Measurements from ENCODE around the gene OLIG2.
A peak's percentile ranks its signal among the peaks of the same experiment; 100 is the strongest.

The OLIG2 gene

DNA sequence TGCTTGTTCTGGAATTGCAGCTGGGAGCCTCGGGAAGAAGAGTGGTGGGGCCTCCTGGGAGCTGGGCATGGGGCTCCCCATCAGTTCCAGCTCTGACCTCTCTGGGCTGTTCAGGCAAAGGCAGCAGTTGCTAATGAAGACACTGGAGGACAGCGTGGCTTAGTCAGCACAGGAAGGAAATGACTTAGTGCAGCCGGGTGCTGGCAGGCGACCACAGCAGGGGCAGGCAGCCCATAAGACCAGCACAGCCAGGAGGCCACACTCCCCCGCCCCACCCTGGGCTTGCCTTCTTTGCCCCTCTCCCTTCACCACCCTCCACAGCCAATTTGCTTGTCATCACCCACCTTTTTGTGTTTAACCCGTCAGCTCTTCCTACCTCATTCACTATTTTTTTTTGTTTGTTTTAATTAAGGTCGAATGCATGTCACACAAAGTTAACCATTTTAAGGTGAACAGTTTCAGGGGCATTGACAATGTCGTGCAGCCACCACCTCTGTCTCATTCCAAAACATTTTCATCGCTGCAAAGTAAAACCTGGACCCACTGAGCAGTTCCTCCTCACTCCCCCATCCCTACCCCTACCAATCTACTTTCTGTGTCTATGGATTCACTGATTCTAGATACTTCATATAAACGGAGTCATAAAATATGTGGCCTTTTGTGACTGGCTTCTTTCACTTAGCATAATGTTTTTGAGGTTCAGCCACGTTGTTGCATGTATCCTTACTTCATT, 10.9 kb downstream of the OLIG2 start:
- TF ChIP-seq POLR2AphosphoS5 (IDR thresholded peaks at IDR 0.05; ENCODE audit: low read depth, low read length): no peak
- TF ChIP-seq POLR2A (IDR thresholded peaks at IDR 0.05; ENCODE audit: low read depth, low read length): no peak
- TF ChIP-seq TAF1 (IDR thresholded peaks at IDR 0.05; ENCODE audit: borderline replicate concordance, low read depth, low read length): no peak
- DNase-seq (ENCODE audit: insufficient read length) (no peak), FAIRE-seq (peak; percentile 36)

DNA sequence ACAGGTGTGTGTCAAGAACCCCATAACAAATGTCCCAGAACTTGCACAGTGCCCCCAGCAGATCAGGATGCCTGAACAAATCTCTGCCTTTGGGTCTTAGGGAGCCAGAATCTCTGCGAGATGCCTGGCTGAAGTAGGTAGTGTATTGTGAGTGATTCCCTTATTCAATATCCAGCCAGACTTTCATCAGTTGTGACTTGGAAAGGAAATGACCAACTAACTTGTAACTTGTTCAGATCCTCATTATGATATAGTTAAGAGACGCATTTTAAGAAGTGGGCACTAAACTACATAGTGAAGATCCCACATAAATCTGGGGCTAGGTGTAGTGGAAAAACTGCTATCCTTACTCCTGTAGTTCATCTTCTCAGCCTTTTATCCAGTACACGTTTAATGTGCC, 11.8 kb downstream of the OLIG2 start:
- peak; percentile 5 for FAIRE-seq

DNA sequence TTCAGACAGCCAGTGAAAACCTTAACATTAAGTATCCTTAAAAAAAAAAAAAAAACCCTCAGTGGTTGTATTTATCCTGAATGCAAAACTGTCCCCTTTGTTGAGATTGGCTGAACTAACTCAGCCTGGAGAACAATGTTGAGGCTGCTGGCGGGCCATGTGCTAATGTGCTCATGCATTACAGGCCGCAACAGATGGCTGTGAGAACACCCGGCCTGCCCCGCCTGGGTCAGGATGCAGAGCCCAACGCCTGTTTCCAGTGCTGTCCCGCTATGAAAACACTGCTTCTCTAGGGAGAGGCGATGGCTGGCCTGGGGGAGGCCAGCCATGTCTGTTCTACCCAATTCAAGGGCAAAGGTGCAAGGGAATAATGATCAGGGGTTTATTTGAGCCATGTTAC, 13.8 kb downstream of the OLIG2 start:
- DNase-seq (ENCODE audit: insufficient read length) (no peak), FAIRE-seq (no peak)
- no peak for TF ChIP-seq TAF1 (IDR thresholded peaks at IDR 0.05; ENCODE audit: borderline replicate concordance, low read depth, low read length)
- no peak for TF ChIP-seq POLR2AphosphoS5 (IDR thresholded peaks at IDR 0.05; ENCODE audit: low read depth, low read length)
- no peak for TF ChIP-seq POLR2A (IDR thresholded peaks at IDR 0.05; ENCODE audit: low read depth, low read length)

More for the DNA sequence above, 11.8 kb downstream of the OLIG2 start:
- no peak for DNase-seq (ENCODE audit: insufficient read length)
- TF ChIP-seq POLR2AphosphoS5 (IDR thresholded peaks at IDR 0.05; ENCODE audit: low read depth, low read length): no peak
- no peak for TF ChIP-seq POLR2A (IDR thresholded peaks at IDR 0.05; ENCODE audit: low read depth, low read length)
- TF ChIP-seq TAF1 (IDR thresholded peaks at IDR 0.05; ENCODE audit: borderline replicate concordance, low read depth, low read length): no peak

DNA sequence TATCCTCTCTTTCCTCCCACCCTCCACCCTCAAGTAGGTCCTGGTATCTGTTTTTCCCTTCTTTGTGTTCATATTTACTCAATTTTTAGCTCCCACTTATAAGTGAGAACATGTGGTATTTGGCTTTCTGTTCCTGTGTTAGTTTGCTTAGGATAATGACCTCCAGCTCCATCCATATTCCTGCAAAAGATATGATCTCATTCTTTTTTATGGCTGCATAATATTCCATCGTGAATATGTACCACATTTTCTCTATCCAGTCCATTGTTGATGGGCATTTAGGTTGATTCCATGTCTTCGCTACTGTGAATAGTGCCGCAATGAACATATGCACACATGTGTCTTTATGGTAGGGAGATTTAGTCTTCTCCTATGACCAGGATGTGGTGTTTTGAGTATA, 14.5 kb downstream of the OLIG2 start:
- DNase-seq (ENCODE audit: insufficient read length): no peak
- no peak for FAIRE-seq
- no peak for TF ChIP-seq TAF1 (IDR thresholded peaks at IDR 0.05; ENCODE audit: borderline replicate concordance, low read depth, low read length)
- TF ChIP-seq POLR2A (IDR thresholded peaks at IDR 0.05; ENCODE audit: low read depth, low read length): no peak
- TF ChIP-seq POLR2AphosphoS5 (IDR thresholded peaks at IDR 0.05; ENCODE audit: low read depth, low read length): no peak

DNA sequence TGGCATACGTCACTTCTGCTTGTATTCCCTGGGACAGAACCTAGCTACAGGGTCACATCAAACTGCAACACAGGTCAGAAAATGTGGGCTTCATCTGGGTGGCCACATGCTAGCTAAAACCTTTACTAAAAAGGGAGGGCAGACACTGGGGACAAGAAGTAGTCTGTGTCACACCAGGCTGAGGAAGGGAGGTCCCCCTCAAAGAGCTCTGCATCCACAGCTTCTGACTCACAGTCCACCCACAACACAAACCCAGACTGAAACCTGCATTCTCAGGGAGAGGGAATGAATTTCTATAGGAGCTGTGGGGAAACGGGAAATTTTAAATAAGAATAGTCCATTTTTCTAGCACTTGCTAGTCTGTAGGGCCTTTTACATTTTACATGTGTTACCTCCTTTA, 16.2 kb downstream of the OLIG2 start:
- DNase-seq (ENCODE audit: insufficient read length) (no peak), FAIRE-seq (no peak)
- TF ChIP-seq TAF1 (IDR thresholded peaks at IDR 0.05; ENCODE audit: borderline replicate concordance, low read depth, low read length) (no peak), POLR2A (IDR thresholded peaks at IDR 0.05; ENCODE audit: low read depth, low read length) (no peak), POLR2AphosphoS5 (IDR thresholded peaks at IDR 0.05; ENCODE audit: low read depth, low read length) (no peak)

DNA sequence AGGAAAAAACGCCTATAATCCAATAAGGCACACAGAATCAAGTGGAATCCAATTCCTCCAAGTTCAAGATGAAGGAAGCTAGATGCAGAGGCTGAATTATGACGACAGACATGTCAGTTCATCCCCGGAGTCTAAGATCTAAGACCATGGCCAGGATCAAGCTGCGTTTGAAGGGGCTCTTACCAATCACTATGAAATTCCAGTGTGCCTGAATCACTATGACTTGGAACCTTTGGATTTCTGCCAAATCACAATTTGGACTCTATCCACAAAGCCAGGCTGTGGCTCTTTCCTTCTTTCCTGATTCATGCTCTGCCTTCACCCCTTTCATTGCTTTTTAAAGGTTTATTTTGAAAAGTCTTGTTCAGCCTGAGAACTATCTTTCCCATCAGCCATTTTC, 17.1 kb downstream of the OLIG2 start:
- DNase-seq (ENCODE audit: insufficient read length): no peak
- TF ChIP-seq POLR2AphosphoS5 (IDR thresholded peaks at IDR 0.05; ENCODE audit: low read depth, low read length): no peak
- FAIRE-seq: no peak

DNA sequence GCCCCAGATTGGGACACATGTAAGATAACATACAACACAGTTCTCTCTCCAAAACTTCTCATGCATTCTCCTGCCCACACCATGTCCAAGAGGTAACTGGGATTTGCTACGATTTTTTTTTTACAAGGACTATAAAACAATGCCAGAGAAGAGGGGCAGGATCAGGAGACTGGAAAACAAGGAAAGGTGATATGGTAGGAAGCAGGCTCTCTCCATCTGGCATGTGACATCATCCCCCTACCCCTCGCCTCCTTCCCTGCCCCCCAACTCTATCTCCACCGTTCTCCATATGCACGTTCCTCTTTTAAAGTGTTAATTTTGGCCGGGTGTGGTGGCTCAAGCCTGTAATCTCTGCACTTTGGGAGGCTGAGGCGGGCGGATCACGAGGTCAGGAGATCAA, 20.7 kb downstream of the OLIG2 start:
- DNase-seq (ENCODE audit: insufficient read length): no peak
- TF ChIP-seq POLR2A (IDR thresholded peaks at IDR 0.05; ENCODE audit: low read depth, low read length) (no peak), POLR2AphosphoS5 (IDR thresholded peaks at IDR 0.05; ENCODE audit: low read depth, low read length) (no peak), TAF1 (IDR thresholded peaks at IDR 0.05; ENCODE audit: borderline replicate concordance, low read depth, low read length) (no peak)
- no peak for FAIRE-seq

DNA sequence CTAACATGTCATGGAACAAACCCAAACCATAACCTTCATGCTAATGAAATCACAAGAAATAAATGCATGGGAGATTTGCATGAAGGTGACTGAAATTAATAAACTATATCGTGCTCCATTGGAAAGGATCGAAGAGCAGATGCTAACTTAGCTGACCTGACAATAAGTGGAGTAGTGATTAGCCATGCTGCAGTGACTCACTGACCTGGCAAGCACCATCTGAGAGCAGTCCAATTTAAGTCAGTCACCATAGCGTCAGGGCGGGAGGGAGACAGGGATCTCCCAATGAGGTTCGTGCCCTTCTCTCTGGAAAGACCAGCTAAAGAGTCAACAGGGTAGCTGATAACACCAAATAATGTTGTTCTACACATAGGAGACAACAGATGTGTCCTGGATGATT, 21.5 kb downstream of the OLIG2 start:
- FAIRE-seq (no peak), DNase-seq (ENCODE audit: insufficient read length) (no peak)
- TF ChIP-seq POLR2AphosphoS5 (IDR thresholded peaks at IDR 0.05; ENCODE audit: low read depth, low read length): no peak
- TF ChIP-seq POLR2A (IDR thresholded peaks at IDR 0.05; ENCODE audit: low read depth, low read length): no peak
- no peak for TF ChIP-seq TAF1 (IDR thresholded peaks at IDR 0.05; ENCODE audit: borderline replicate concordance, low read depth, low read length)

DNA sequence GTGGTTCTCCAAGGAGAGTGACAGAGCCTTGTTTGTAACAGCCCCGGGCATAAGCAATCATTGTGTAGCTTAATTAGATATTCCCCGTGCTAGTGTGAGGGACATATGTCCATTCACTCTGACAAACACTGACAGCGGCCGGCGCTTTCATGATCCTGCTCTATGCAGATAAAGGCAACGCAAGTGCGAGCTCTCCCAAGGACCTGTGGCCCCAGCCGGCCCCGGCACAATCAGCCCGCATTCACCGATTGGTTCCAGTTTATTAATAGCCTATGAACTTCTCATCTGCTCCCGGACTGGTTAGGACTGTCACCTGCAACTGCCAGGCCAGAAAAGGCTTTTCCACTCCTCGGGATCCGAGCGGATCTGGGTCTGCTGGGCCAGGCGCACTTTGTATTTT, 26.2 kb downstream of the OLIG2 start:
- TF ChIP-seq POLR2A (IDR thresholded peaks at IDR 0.05; ENCODE audit: low read depth, low read length): no peak
- no peak for TF ChIP-seq TAF1 (IDR thresholded peaks at IDR 0.05; ENCODE audit: borderline replicate concordance, low read depth, low read length)
- TF ChIP-seq POLR2AphosphoS5 (IDR thresholded peaks at IDR 0.05; ENCODE audit: low read depth, low read length): no peak
- no peak for FAIRE-seq
- no peak for DNase-seq (ENCODE audit: insufficient read length)

DNA sequence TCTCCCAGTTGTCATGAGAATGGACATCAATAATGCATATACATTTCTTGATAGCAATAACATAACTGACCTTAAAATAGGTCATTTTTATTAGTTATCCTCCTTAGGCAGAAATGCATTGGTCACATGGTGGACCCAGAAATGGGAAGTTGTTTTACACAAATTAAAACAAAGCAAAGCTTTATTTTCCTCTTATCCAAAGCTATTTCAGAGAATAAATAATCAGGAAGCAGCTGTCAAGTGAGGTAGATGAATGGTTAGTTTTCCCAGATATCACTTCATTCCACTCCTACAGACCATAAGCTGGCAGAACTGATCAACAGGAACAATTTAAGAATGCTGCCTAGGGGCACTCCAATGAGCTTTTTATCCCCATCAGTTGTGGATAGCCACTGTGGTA, 28.2 kb downstream of the OLIG2 start:
- no peak for DNase-seq (ENCODE audit: insufficient read length)
- no peak for TF ChIP-seq POLR2AphosphoS5 (IDR thresholded peaks at IDR 0.05; ENCODE audit: low read depth, low read length)
- TF ChIP-seq TAF1 (IDR thresholded peaks at IDR 0.05; ENCODE audit: borderline replicate concordance, low read depth, low read length): no peak
- TF ChIP-seq POLR2A (IDR thresholded peaks at IDR 0.05; ENCODE audit: low read depth, low read length): no peak
- no peak for FAIRE-seq

DNA sequence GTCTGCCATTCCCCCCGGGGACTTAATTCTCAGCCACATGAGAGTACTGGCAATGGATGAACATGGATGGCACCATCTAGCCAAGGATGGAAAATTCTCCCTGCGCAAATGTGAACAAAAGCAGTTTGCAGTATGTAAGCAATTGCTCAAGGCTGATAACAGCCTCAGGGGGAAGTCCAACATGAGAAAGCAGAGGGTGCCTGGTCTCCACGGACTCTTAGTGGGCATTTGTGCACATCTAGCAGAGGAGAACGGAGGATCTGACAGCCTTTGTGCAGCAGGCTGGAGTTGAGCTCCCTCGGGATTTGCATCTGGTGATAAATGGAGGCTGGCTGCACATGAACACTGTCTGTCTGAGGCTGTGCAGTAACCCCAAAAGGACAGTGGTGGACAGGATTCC, 30.3 kb downstream of the OLIG2 start:
- FAIRE-seq (no peak), DNase-seq (ENCODE audit: insufficient read length) (no peak)

DNA sequence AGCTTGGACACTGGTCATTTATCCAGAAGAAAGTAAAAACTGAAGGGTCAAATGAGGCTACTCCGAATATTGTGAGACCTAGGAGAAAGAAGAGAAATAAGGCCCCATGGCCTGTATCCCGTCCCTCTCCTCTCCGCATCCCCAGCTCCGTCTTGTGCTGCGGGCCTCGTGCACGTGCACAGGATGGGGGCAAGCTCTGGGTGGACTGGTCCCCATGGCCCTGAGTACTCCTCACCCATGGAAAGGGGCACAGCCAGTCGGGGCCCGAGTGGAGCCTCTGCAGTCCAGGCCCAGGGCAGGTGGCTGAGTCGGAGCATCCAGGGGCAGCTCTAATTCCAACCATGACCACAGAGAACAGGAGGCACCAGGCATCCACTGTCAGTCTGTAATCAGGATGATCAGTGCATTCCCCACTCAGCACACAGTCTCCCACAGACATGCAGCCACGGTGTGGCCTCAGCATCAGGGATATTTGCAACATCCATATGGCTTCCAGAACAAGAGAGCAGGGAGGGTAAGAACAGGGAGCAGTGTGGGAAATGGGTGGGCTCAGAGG, 31.7 kb downstream of the OLIG2 start:
- TF ChIP-seq TAF1 (IDR thresholded peaks at IDR 0.05; ENCODE audit: borderline replicate concordance, low read depth, low read length) (no peak), POLR2AphosphoS5 (IDR thresholded peaks at IDR 0.05; ENCODE audit: low read depth, low read length) (no peak), POLR2A (IDR thresholded peaks at IDR 0.05; ENCODE audit: low read depth, low read length) (no peak)
- no peak for FAIRE-seq
- no peak for DNase-seq (ENCODE audit: insufficient read length)

More for the DNA sequence above, 30.3 kb downstream of the OLIG2 start:
- TF ChIP-seq POLR2AphosphoS5 (IDR thresholded peaks at IDR 0.05; ENCODE audit: low read depth, low read length) (no peak), TAF1 (IDR thresholded peaks at IDR 0.05; ENCODE audit: borderline replicate concordance, low read depth, low read length) (no peak), POLR2A (IDR thresholded peaks at IDR 0.05; ENCODE audit: low read depth, low read length) (no peak)
